Osteoblast (primary cell): ENCODE results near the gene SERINC5. TPM values are rescaled to one million over a fixed set of nuclear protein-coding genes. Genes with fewer than 3 reads are reported as not detected.

Experiments used
- DNase-seq: peaks from one replicate; pipeline ENCODE4 v3.0.0; 2011; ENCODE audit warnings: low spot score, mixed read lengths; ENCODE audit not compliant: insufficient read length; ENCODE audit errors: missing footprints
- H2AFZ ChIP-seq: 2 replicates; pipeline ENCODE4 v1.6.0; 2011; ENCODE audit warnings: mild to moderate bottlenecking, low read length
- H3K27ac ChIP-seq: 2 replicates; pipeline ENCODE4 v1.5.1; 2011; ENCODE audit warnings: mild to moderate bottlenecking, low read depth, low read length, moderate library complexity
- H3K27me3 ChIP-seq: 2 replicates; pipeline ENCODE4 v1.6.0; 2012; ENCODE audit warnings: mild to moderate bottlenecking, control low read depth, inconsistent platforms, low read length, moderate library complexity; ENCODE audit not compliant: insufficient read depth
- H3K36me3 ChIP-seq: 2 replicates; pipeline ENCODE4 v1.5.1; 2011; ENCODE audit warnings: mild to moderate bottlenecking, low read length, control low read depth, moderate library complexity; ENCODE audit not compliant: insufficient read depth
- H3K4me1 ChIP-seq: 2 replicates; pipeline ENCODE4 v1.5.1; 2011; ENCODE audit warnings: mild to moderate bottlenecking, low read length, control low read depth, moderate library complexity; ENCODE audit not compliant: insufficient read depth
- H3K4me2 ChIP-seq: 2 replicates; pipeline ENCODE4 v1.6.0; 2011; ENCODE audit warnings: mild to moderate bottlenecking, low read length; ENCODE audit not compliant: insufficient read depth
- H3K4me3 ChIP-seq: fragments of 200-600 bp; sonication (generic); 3 replicates; pipeline ENCODE4 v1.5.1; 2012; ENCODE audit warnings: mild to moderate bottlenecking, low read length, inconsistent platforms; ENCODE audit not compliant: insufficient read depth
- H3K79me2 ChIP-seq: 2 replicates; pipeline ENCODE4 v1.6.0; 2012; ENCODE audit warnings: mild to moderate bottlenecking, low read length, control low read depth, inconsistent platforms; ENCODE audit not compliant: insufficient read depth
- H3K9me3 ChIP-seq: 2 replicates; pipeline ENCODE4 v1.5.1; 2011; ENCODE audit warnings: low read depth, low read length, control low read depth
- H4K20me1 ChIP-seq: 2 replicates; pipeline ENCODE4 v1.6.0; 2012; ENCODE audit warnings: mild to moderate bottlenecking, low read length, control low read depth; ENCODE audit not compliant: insufficient read depth
- CTCF ChIP-seq: IDR thresholded peaks from 2 replicates; pipeline ENCODE4 v1.5.1; 2011; ENCODE audit warnings: mild to moderate bottlenecking, low read depth, low read length, moderate library complexity; ENCODE audit errors: extremely low read depth
- total RNA-seq: library from RNA; depleted of rRNA; stranded (reverse); fragments of >200 nt; gene quantifications from 2 replicates; pipeline ENCODE4 v1.2.3, GENCODE V29; 2012

Gene SERINC5
- total RNA-seq, 1 donor: 96.3 TPM

- Histone ChIP-seq H3K36me3 (no peaks in the 10 kb centered on the region), H3K79me2 (peaks cover 76% of the 10 kb centered on the region), H3K4me3 (no peak overlapping the region), H2AFZ (no peak overlapping the region), H3K27me3 (no peaks in the 10 kb centered on the region), H3K9me3 (no peaks in the 10 kb centered on the region), H3K4me1 (peaks cover 24% of the 10 kb centered on the region), H3K4me2 (no peak overlapping the region), H4K20me1 (no peaks in the 10 kb centered on the region), H3K27ac (no peak overlapping the region)
- TF ChIP-seq CTCF: no peak
- DNase-seq: no peak
Observed at GRCh38 chr5:80227979-80228596, 27.8 kb downstream of the SERINC5 start.

GRCh38 chr5:80225934-80226326 is 29.9 kb downstream of the SERINC5 start:
- Histone ChIP-seq H3K4me1 (peaks cover 17% of the 10 kb centered on the region), H2AFZ (no peak overlapping the region), H3K27me3 (no peaks in the 10 kb centered on the region), H3K4me2 (no peak overlapping the region), H3K4me3 (no peak overlapping the region), H3K36me3 (no peaks in the 10 kb centered on the region), H3K9me3 (no peaks in the 10 kb centered on the region), H4K20me1 (no peaks in the 10 kb centered on the region), H3K27ac (no peak overlapping the region), H3K79me2 (peaks cover 77% of the 10 kb centered on the region)
- DNase-seq: no peak
- TF ChIP-seq CTCF: no peak

GRCh38 chr5:80225189-80225933 is 30.5 kb downstream of the SERINC5 start:
- Histone ChIP-seq H3K27ac (no peak overlapping the region), H3K9me3 (no peaks in the 10 kb centered on the region), H3K36me3 (no peaks in the 10 kb centered on the region), H3K4me1 (peaks cover 11% of the 10 kb centered on the region), H4K20me1 (no peaks in the 10 kb centered on the region), H3K4me2 (no peak overlapping the region), H3K27me3 (no peaks in the 10 kb centered on the region), H3K4me3 (no peak overlapping the region), H3K79me2 (peaks cover 77% of the 10 kb centered on the region), H2AFZ (no peak overlapping the region)
- DNase-seq: no peak
- no peak for TF ChIP-seq CTCF

GRCh38 chr5:80223561-80223960 is 32.3 kb downstream of the SERINC5 start:
- peaks cover 80% of the 10 kb centered on the region for H3K79me2 ChIP-seq
- H3K27me3 ChIP-seq: no peaks in the 10 kb centered on the region
- no peak overlapping the region for H3K4me2 ChIP-seq
- no peak for DNase-seq
- H3K9me3 ChIP-seq: no peaks in the 10 kb centered on the region
- H3K4me1 ChIP-seq: no peaks in the 10 kb centered on the region
- H3K4me3 ChIP-seq: no peak overlapping the region
- H4K20me1 ChIP-seq: no peaks in the 10 kb centered on the region
- no peak overlapping the region for H2AFZ ChIP-seq
- no peak overlapping the region for H3K27ac ChIP-seq
- no peaks in the 10 kb centered on the region for H3K36me3 ChIP-seq
- TF ChIP-seq CTCF: no peak
